ENCODE data around the gene PCBP3. TPM values are rescaled to one million over a fixed set of nuclear protein-coding genes. Genes with fewer than 3 reads are reported as not detected.

Gene PCBP3
- total RNA-seq, 1 experiment from 2014 or later: not detected

GRCh38 chr21:45724994-45725843, 81.7 kb downstream of the PCBP3 start:
- no peak for DNase-seq (ENCODE audit: low spot score)

DNA sequence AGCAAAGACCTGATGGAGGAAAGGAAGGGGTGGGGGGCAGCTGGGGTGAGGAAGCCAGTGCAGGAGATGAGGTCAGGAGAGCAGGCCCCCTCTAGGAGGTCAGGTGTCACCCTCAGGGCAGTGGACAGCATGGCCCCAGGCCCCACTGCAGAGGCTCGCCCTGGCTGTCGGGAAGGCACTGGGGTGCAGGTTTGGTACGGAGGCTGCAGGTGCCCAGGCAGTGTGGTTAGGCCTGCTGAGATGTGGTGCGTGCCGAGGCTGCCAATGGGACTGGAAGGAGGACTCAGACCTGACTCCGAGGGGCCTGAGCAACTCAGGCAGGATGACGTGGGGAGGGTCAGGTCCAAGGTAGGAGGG, 82.3 kb downstream of the PCBP3 start:
- no peak for DNase-seq (ENCODE audit: low spot score)

DNA sequence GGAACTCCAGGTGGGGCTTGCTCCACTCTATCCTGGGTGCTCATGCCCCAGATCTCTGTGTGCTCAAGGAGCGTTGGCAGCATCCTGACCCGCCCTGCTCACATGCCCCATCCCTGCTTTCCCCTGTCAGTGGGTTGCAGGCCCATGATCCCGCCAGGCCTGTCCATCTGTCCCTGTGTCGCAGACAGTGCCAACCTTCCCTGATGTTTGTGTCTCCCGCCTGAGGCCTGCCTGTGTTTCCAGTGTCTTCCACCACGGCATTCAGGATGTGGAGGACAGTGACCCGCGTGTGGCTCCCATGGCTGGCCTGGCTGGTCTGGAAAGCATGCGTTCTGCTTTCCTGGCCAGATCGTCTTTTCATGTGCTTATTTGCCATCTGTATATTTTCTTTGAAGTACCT, 82.9 kb downstream of the PCBP3 start:
- DNase-seq (ENCODE audit: low spot score): no peak

- DNase-seq (ENCODE audit: low spot score): no peak
These were observed 83.9 kb downstream of the PCBP3 start for GRCh38 chr21:45727390-45727789.

GRCh38 chr21:45735259-45736000, 91.9 kb downstream of the PCBP3 start:
- DNase-seq (ENCODE audit: low spot score): no peak

DNA sequence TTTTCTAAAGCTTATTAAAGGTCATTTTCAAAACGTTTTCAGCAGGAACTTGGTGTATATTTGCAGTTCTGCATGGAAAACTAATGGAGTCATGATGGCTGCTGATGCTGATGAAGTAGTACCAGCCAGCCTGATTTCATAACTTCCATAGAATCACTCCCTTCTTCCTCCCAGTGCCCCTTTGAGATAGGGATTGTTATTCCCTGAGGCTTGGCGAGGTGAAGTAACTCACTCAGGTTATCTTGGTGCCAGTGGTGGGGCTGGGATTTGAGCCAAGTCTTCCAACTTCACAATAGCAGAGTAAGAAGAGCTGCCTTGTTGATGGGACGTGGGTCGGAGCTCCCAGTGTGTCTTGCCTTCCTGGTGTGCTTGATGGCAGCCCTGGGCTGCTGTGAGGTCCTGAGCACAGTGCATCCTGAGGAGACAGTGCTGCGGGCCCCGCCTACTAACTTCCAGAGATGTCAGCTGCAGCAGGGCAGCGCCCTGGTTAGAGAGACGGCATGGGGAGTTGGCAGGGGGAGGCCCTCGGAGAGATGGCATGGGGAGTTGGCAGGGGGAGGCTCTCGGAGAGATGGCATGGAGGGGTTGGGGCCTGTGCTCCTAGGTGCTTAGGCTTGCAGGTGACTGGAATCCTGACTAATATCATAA, 92.6 kb downstream of the PCBP3 start:
- no peak for DNase-seq (ENCODE audit: low spot score)

GRCh38 chr21:45736690-45737484, 93.4 kb downstream of the PCBP3 start:
- no peak for DNase-seq (ENCODE audit: low spot score)

GRCh38 chr21:45737485-45738166, 94.1 kb downstream of the PCBP3 start:
- no peak for DNase-seq (ENCODE audit: low spot score)

DNA sequence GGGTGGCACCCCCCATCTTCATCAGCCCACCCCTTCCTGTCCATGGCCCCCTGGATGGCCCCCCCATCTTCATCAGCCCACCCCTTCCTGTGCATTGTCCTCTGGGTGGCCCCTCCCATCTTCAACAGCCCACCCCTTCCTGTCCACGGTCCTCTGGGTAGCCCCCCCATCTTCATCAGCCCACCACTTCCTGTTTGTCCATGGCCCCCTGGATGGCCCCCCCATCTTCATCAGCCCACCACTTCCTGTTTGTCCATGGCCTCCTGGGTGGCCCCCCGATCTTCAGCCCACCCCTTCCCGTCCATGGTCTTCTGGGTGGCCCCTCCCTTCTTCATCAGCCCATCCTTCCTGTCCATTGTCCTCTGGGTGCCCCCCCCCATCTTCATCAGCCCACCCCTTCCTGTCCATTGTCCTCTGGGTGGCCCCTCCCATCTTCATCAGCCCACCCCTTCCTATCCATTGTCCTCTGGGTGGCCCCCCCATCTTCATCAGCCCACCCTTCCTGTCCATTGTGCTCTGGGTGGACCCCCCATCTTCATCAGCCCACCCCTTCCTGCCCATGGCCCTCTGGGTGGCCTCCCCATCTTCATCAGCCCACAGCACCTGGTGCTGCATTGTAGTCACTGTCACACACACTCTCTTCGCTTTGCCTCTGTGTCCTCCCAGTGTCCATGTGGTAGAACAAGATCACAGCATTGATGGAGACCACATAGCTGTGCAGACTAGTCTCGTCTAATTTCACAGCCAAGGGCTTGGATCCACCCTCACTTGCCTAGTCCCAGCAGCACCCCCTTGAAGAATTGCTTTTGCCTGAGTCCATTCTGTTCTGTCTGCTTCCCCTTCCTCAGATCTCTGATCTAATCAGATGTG, 95.9 kb downstream of the PCBP3 start:
- DNase-seq (ENCODE audit: low spot score): no peak

DNA sequence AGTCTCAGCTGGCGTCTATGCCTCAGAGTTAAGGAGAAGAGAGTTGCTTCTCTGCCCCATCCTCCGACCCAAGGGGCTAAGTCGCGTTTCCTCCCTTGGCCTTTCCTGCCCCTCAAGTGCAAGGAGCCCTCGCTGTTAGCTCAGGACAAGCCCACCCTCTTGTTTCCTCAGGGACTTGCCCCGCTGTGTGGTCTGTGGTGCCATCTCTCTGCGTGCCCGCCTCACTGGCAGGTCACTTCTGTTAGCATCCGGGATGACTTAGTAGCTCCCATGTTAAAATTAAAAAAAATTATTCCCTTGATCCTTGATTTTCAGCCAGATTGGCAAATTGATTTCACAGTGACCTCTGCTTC, 96.5 kb downstream of the PCBP3 start:
- no peak for DNase-seq (ENCODE audit: low spot score)

DNA sequence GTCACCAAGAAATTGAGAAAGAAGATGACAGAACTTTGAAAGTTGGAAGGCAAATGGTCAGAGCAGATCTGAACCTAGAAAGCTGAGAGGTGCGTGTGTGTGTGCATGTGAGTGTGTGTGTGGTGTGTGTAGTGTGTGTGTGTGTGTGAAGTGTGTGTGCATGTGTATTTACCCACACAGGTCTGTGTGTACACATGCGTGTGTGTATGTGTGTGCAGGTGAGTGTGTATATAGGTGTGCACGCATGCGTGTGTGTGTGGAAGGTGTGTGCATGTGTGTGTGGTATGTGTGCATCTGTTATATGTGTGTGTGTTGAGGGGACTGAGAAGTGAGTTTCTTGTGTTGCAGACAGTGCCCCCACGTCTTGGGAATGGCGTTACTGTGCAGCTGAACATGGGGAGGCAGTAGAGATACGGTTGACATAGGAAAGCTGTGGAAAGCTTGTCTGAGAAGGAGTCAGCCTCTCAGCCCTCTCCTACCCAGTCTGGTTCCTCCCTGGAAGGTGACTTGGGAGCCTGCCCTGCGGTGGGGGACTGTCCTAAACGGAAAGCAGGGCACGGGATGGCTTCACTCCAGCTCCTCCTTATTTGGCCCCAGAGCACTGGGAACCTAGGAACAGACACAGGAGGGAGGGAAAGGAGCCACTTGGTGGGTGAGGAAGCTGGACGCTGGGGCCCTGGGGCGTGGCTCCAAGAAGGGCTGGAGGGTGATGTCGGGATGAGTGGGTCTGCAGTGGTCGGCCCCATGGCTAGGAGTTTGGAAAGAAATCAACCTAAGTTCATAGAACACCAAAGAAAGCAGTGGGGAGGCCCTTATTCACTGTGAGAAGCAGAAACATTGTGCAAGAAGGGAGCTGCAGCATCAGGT, 97.2 kb downstream of the PCBP3 start:
- DNase-seq (ENCODE audit: low spot score): no peak

GRCh38 chr21:45741691-45742090, 98.2 kb downstream of the PCBP3 start:
- DNase-seq (ENCODE audit: low spot score): no peak

GRCh38 chr21:45742247-45742646, 98.7 kb downstream of the PCBP3 start:
- no peak for DNase-seq (ENCODE audit: low spot score)

DNA sequence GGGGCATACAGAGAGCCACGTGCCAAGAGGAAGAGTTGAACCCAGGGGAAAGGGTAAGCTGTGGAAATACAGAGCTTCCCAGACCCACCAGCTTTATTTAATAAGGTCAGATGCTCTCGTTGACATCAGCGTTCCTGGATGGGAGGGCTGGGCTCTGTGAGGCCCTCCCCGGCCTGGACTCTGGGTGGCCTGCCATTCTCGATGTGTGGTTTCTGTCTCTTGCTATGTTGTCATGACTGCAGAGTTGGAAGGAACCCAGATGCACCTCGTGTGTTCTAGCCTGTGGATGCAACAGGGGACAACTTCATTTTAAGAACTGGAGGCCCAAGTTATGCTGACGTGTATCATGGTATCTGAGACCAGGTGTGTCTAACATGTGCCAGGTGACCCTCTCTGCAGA, 101.7 kb downstream of the PCBP3 start:
- DNase-seq (ENCODE audit: low spot score): no peak

- no peak for DNase-seq (ENCODE audit: low spot score)
These were observed 103.8 kb downstream of the PCBP3 start for GRCh38 chr21:45747233-45747766.

- no peak for DNase-seq (ENCODE audit: low spot score)
These were observed 104.4 kb downstream of the PCBP3 start for GRCh38 chr21:45747802-45748445.

DNA sequence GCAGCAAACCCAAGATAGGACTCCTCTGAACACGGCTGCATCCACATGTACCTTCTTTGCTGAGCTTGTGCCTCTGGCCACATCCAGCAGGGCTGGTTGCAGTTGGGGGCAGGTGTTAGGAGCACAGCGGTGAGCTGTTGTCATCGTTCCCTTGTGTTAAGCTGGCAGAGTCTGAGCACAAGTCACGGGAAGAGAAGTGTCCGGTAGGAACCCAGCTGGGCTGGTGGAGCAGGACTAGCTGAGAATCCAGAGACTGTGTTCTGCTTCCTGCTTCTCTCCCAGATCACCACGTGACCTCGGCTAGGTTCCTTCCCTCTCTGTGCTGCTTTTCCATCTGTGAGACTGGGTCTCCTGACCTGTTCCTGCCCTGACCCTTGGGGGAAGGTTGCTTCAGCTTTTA, 105.1 kb downstream of the PCBP3 start:
- DNase-seq (ENCODE audit: low spot score): no peak

- DNase-seq (ENCODE audit: low spot score): no peak
These were observed 106.4 kb downstream of the PCBP3 start for GRCh38 chr21:45749974-45750373.
